Colonic mucosa (tissue), 4 donors: ENCODE results near the gene GALK1. TPM values are rescaled to one million over a fixed set of nuclear protein-coding genes. Genes with fewer than 3 reads are reported as not detected.

ENCODE experiments used
- DNase-seq: peaks from one replicate; pipeline ENCODE4 v3.0.0-alpha.2; 2020
- H3K27ac ChIP-seq: fragments of 200-600 bp; one replicate; pipeline ENCODE4 v1.8.0; 2021
- H3K27me3 ChIP-seq: fragments of 200-600 bp; one replicate; pipeline ENCODE4 v1.8.0; 2021
- H3K36me3 ChIP-seq: fragments of 200-600 bp; one replicate; pipeline ENCODE4 v1.8.0; 2021
- H3K4me1 ChIP-seq: fragments of 200-600 bp; one replicate; pipeline ENCODE4 v1.8.0; 2021; ENCODE audit warnings: mild to moderate bottlenecking
- H3K4me3 ChIP-seq: fragments of 200-600 bp; one replicate; pipeline ENCODE4 v1.8.0; 2021
- H3K9ac ChIP-seq, 2 donors: one replicate each; pipeline ENCODE4 v1.7.0; 2013; ENCODE audit warnings: control low read depth in 2 of 2, low read depth in 2 of 2, low read length in 2 of 2
- H3K9me3 ChIP-seq: fragments of 200-600 bp; one replicate; pipeline ENCODE4 v1.8.0; 2021
- intact Hi-C: fragments of 100-400 bp; cut with DNase I; formaldehyde crosslinking; loops from one replicate; pipeline ENCODE4 v1.14.1; 2022
- total RNA-seq, 2 donors: library from RNA; stranded (reverse); fragmentation: NEBNext Ultra II Directional in 1 of 2; extraction: Animal tissue kit (Norgen Biotek cat#: 25700) in 1 of 2; gene quantifications; one replicate each; pipeline ENCODE4 v1.2.1, GENCODE V29; 2021
- TF ChIP-seq, protein P1 (sequence below): fragments of 200-600 bp; IDR thresholded peaks from one replicate; pipeline ENCODE4 v1.8.0; 2022; ENCODE audit warnings: antibody characterized with exemption, mild to moderate bottlenecking
- donor health status: healthy.
- donor health status: DM: no; HTN: no; CAD: no.
- donor health status: DM: no; HTN: no; CAD: no.

GALK1 gene
- total RNA-seq, 2 donors from 2014 or later = 21.3 to 23.6 TPM

DNA sequence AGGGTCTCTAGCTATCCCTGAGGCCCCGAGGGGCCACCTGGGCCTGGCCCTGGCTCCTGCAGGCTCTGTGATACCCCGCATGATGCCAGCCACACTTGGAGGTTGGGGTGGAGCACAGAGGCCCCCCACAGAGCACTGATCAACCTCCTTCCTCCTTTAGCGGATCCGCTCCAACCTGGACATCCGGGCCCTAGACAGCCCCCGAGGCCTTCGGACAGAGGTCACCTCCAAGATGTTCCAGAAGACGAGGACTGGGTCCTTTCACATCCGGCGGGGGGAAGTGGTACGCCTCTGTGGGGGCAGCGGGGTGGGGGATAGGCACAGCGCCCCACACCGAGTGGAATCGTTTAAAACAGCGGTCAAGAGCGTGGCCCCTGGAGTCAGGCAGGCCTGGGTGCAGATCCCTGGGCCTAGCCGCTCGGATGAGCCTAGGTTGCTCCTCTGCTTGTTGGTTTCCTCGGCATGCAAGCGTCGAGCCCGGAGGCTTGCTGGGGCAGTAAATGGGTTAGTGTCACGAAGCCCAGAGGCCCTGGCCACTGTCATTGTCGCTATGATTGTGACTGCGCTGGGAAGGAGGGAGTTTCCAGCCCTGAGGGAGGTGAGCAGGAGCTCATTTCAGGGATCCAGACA is 33.8 kb downstream of the GALK1 start:
- Histone ChIP-seq H3K4me3 (no peak overlapping the region), H3K36me3 (peaks cover 5% of the 10 kb centered on the region), H3K9ac (no peak overlapping the region), H3K4me1 (peaks cover 3% of the 10 kb centered on the region), H3K27ac (no peak overlapping the region), H3K27me3 (no peaks in the 10 kb centered on the region), H3K9me3 (no peaks in the 10 kb centered on the region)
- no peak for DNase-seq
- TF ChIP-seq, protein P1, sequence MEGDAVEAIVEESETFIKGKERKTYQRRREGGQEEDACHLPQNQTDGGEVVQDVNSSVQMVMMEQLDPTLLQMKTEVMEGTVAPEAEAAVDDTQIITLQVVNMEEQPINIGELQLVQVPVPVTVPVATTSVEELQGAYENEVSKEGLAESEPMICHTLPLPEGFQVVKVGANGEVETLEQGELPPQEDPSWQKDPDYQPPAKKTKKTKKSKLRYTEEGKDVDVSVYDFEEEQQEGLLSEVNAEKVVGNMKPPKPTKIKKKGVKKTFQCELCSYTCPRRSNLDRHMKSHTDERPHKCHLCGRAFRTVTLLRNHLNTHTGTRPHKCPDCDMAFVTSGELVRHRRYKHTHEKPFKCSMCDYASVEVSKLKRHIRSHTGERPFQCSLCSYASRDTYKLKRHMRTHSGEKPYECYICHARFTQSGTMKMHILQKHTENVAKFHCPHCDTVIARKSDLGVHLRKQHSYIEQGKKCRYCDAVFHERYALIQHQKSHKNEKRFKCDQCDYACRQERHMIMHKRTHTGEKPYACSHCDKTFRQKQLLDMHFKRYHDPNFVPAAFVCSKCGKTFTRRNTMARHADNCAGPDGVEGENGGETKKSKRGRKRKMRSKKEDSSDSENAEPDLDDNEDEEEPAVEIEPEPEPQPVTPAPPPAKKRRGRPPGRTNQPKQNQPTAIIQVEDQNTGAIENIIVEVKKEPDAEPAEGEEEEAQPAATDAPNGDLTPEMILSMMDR = no peak
- intact Hi-C loops = no loop called here

DNA sequence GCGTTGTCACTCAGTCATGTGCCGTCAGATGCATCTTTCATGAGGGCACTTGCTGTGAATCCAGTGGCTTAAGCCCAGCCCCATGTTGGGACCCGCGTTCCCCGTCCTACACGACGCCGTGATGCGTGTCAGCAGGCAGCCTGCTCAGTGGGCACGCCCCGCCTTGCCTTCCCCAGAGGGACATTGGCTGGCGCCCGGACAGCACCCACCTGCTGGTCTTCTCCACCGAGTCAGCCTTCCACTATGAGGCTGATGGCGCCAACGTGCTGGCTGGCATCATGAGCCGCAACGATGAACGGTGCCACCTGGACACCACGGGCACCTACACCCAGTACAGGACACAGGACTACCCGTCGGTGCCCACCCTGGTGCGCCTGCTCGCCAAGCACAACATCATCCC is 34.9 kb downstream of the GALK1 start:
- Histone ChIP-seq H3K4me1 (peaks cover 3% of the 10 kb centered on the region), H3K9ac (no peak overlapping the region), H3K9me3 (no peaks in the 10 kb centered on the region), H3K27ac (no peak overlapping the region), H3K36me3 (no peaks in the 10 kb centered on the region), H3K4me3 (no peak overlapping the region), H3K27me3 (no peaks in the 10 kb centered on the region)
- intact Hi-C loops = no loop called here
- TF ChIP-seq, protein P1 = no peak
- DNase-seq = no peak

DNA sequence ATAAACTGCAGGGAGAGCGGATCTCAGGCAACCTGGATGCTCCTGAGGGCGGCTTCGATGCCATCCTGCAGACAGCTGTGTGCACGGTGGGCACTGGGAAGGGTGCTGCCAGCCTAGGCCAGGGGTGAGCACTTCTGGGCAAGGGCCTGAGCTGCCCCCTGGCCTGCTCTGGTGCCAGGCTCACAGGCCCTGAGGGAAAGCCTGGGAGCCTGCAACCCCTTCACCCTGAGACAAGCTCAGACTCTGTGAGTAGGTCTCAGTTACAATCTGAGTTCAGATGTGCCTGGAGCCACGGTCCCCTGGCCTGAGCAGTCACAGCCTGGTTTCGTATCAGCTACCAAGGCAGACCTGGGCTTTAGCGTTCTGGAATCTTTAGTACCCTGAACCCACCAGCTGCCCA is 35.6 kb downstream of the GALK1 start:
- intact Hi-C loops = no loop called here
- no peak for DNase-seq

DNA sequence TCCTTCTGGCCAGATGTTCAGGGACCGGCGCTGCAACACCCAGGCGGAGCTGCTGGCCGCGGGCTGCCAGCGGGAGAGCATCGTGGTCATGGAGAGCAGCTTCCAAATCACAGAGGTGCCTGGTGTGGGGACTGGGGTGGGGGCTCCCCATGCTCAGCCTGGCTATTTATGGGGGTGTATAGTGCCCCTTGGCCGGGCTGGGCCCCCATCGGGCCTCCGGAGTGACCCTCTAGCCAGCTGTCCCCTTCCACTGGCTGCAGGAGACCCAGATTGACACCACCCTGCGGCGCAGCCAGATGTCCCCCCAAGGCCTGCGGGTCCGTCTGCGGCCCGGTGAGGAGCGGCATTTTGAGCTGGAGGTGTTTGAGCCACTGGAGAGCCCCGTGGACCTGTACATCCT is 37.6 kb downstream of the GALK1 start:
- Histone ChIP-seq H3K27ac (no peak overlapping the region), H3K27me3 (no peaks in the 10 kb centered on the region), H3K4me1 (peaks cover 9% of the 10 kb centered on the region), H3K4me3 (no peak overlapping the region), H3K36me3 (no peaks in the 10 kb centered on the region), H3K9me3 (no peaks in the 10 kb centered on the region), H3K9ac (no peak overlapping the region)
- intact Hi-C loops = no loop called here
- no peak for DNase-seq
- TF ChIP-seq, protein P1 = no peak

More for the DNA sequence above, 35.6 kb downstream of the GALK1 start:
- TF ChIP-seq, protein P1 = no peak
- no peaks in the 10 kb centered on the region for H3K27me3 ChIP-seq
- H3K9ac ChIP-seq = no peak overlapping the region
- no peaks in the 10 kb centered on the region for H3K9me3 ChIP-seq
- no peak overlapping the region for H3K27ac ChIP-seq
- peaks cover 4% of the 10 kb centered on the region for H3K4me1 ChIP-seq
- H3K4me3 ChIP-seq = no peak overlapping the region
- no peaks in the 10 kb centered on the region for H3K36me3 ChIP-seq

DNA sequence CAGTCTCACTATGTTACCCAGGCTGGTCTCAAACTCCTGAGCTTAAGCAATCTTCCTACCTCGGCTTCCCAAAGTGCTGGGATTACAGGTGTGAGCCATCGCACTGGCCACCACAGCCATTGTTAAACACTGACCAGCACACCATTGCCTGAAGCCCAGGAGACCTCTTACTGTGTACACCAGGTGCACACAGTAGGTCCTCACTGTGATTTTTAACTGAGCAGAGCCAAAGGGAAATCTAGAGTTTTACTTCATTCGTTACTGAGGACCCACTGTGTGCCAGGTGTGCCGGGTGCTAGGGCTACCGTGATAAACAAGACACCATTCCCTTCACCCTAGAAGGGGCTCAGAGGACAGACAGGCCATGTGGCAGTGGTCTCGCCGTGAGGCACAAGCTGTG is 39.5 kb downstream of the GALK1 start:
- H3K9me3 ChIP-seq = no peaks in the 10 kb centered on the region
- no peaks in the 10 kb centered on the region for H3K27me3 ChIP-seq
- H3K4me1 ChIP-seq = peaks cover 8% of the 10 kb centered on the region
- no peak overlapping the region for H3K27ac ChIP-seq
- no peak overlapping the region for H3K9ac ChIP-seq
- TF ChIP-seq, protein P1 = no peak
- H3K4me3 ChIP-seq = no peak overlapping the region
- no peak for DNase-seq
- no peaks in the 10 kb centered on the region for H3K36me3 ChIP-seq
- intact Hi-C loops = no loop called here
